ENCODE results near the gene EEPD1.

DNA sequence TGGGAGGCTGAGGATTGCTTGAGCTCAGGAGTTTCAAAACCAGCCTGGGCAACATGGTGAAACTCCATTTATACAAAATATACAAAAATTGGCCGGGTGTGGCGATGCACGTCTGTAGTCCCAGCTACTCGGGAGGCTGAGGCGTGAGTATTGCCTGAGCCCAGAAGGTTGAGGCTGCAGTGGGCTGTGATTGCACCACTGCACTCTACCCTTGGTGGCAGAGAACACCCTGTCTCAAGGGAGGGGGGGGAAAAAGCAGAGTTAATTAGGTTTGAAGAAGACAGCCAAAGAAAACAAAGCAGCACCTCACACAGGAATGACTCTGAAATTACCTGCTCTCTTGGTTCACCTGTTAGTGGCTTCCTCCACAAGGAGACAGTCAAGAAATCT, 110.0 kb downstream of the EEPD1 start:
- TF ChIP-seq, protein P1, sequence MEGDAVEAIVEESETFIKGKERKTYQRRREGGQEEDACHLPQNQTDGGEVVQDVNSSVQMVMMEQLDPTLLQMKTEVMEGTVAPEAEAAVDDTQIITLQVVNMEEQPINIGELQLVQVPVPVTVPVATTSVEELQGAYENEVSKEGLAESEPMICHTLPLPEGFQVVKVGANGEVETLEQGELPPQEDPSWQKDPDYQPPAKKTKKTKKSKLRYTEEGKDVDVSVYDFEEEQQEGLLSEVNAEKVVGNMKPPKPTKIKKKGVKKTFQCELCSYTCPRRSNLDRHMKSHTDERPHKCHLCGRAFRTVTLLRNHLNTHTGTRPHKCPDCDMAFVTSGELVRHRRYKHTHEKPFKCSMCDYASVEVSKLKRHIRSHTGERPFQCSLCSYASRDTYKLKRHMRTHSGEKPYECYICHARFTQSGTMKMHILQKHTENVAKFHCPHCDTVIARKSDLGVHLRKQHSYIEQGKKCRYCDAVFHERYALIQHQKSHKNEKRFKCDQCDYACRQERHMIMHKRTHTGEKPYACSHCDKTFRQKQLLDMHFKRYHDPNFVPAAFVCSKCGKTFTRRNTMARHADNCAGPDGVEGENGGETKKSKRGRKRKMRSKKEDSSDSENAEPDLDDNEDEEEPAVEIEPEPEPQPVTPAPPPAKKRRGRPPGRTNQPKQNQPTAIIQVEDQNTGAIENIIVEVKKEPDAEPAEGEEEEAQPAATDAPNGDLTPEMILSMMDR (IDR thresholded peaks at IDR 0.05), result no peak
- TF ChIP-seq POLR2A (IDR thresholded peaks at IDR 0.05), result no peak

All from uterus (tissue), 2 donors.